Measurements from ENCODE around the gene HSPA4L.

Gene HSPA4L

DNA sequence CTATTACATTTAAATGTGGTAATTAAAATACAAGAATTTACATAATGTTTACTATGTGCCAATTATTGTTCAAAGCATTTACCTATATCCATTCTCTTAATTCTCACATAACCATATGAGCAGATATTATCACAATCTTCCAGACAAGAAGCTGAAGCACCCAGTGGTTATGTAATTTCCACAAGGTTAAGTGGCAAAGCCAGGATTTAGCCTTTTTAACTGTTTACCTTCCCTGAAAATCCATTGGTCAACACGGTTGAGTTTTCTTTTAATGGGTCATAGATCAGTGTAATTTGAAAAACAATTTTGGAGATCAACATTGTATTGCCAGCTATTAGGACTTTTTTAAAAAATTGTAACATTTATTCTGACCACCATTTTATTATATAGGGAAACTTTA is 11.4 kb downstream of the HSPA4L start:
- no peak for TF ChIP-seq GLIS3 (CRISPR knock-in tag; IDR thresholded peaks at IDR 0.05)
- no peak for TF ChIP-seq POU6F1 (CRISPR knock-in tag; IDR thresholded peaks at IDR 0.05; ENCODE audit: borderline replicate concordance, low read depth)
- no peak for TF ChIP-seq PPARA (CRISPR knock-in tag; IDR thresholded peaks at IDR 0.05; ENCODE audit: borderline replicate concordance)
- TF ChIP-seq, protein P1, sequence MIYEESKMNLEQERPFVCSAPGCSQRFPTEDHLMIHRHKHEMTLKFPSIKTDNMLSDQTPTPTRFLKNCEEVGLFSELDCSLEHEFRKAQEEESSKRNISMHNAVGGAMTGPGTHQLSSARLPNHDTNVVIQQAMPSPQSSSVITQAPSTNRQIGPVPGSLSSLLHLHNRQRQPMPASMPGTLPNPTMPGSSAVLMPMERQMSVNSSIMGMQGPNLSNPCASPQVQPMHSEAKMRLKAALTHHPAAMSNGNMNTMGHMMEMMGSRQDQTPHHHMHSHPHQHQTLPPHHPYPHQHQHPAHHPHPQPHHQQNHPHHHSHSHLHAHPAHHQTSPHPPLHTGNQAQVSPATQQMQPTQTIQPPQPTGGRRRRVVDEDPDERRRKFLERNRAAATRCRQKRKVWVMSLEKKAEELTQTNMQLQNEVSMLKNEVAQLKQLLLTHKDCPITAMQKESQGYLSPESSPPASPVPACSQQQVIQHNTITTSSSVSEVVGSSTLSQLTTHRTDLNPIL (CRISPR knock-in tag; IDR thresholded peaks at IDR 0.05; ENCODE audit: low read depth), result no peak
- no peak for TF ChIP-seq CSDC2 (CRISPR knock-in tag; IDR thresholded peaks at IDR 0.05)
- TF ChIP-seq ZNF8 (CRISPR knock-in tag; IDR thresholded peaks at IDR 0.05), result no peak
- TF ChIP-seq BACH2 (CRISPR knock-in tag; IDR thresholded peaks at IDR 0.05; ENCODE audit: borderline replicate concordance), result no peak
- TF ChIP-seq RARB (CRISPR knock-in tag; IDR thresholded peaks at IDR 0.05), result no peak
- no peak for TF ChIP-seq ARNTL (CRISPR knock-in tag; IDR thresholded peaks at IDR 0.05; ENCODE audit: borderline replicate concordance, low read depth)
- no peak for TF ChIP-seq TCF4 (CRISPR knock-in tag; IDR thresholded peaks at IDR 0.05; ENCODE audit: borderline replicate concordance)
- TF ChIP-seq CSRNP3 (CRISPR knock-in tag; IDR thresholded peaks at IDR 0.05), result no peak
- TF ChIP-seq ZFP30 (CRISPR knock-in tag; IDR thresholded peaks at IDR 0.05), result no peak
- TF ChIP-seq ESRRG (CRISPR knock-in tag; IDR thresholded peaks at IDR 0.05), result no peak
- TF ChIP-seq, protein P2, sequence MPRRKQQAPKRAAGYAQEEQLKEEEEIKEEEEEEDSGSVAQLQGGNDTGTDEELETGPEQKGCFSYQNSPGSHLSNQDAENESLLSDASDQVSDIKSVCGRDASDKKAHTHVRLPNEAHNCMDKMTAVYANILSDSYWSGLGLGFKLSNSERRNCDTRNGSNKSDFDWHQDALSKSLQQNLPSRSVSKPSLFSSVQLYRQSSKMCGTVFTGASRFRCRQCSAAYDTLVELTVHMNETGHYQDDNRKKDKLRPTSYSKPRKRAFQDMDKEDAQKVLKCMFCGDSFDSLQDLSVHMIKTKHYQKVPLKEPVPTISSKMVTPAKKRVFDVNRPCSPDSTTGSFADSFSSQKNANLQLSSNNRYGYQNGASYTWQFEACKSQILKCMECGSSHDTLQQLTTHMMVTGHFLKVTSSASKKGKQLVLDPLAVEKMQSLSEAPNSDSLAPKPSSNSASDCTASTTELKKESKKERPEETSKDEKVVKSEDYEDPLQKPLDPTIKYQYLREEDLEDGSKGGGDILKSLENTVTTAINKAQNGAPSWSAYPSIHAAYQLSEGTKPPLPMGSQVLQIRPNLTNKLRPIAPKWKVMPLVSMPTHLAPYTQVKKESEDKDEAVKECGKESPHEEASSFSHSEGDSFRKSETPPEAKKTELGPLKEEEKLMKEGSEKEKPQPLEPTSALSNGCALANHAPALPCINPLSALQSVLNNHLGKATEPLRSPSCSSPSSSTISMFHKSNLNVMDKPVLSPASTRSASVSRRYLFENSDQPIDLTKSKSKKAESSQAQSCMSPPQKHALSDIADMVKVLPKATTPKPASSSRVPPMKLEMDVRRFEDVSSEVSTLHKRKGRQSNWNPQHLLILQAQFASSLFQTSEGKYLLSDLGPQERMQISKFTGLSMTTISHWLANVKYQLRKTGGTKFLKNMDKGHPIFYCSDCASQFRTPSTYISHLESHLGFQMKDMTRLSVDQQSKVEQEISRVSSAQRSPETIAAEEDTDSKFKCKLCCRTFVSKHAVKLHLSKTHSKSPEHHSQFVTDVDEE (CRISPR knock-in tag; IDR thresholded peaks at IDR 0.05), result no peak
- no peak for TF ChIP-seq ZNF70 (CRISPR knock-in tag; IDR thresholded peaks at IDR 0.05)
- TF ChIP-seq TOX (CRISPR knock-in tag; IDR thresholded peaks at IDR 0.05; ENCODE audit: borderline replicate concordance), result no peak
- no peak for TF ChIP-seq ZFP3 (CRISPR knock-in tag; IDR thresholded peaks at IDR 0.05)
- no peak for TF ChIP-seq ISL1 (CRISPR knock-in tag; IDR thresholded peaks at IDR 0.05)
- TF ChIP-seq ZNF565 (CRISPR knock-in tag; conservative IDR thresholded peaks at IDR 0.05; ENCODE audit: low read depth), result no peak
- no peak for TF ChIP-seq SNAI2 (CRISPR knock-in tag; IDR thresholded peaks at IDR 0.05)
- no peak for ATAC-seq

GRCh38 chr4:127799711-127800110 is 17.6 kb downstream of the HSPA4L start:
- TF ChIP-seq ZFP30 (CRISPR knock-in tag; IDR thresholded peaks at IDR 0.05), result no peak
- no peak for TF ChIP-seq ZC3H10 (CRISPR knock-in tag; IDR thresholded peaks at IDR 0.05)
- no peak for TF ChIP-seq CSRNP3 (CRISPR knock-in tag; IDR thresholded peaks at IDR 0.05)
- no peak for ATAC-seq

- ATAC-seq, result peak; percentile 70
- TF ChIP-seq, protein P2 (CRISPR knock-in tag; IDR thresholded peaks at IDR 0.05), result no peak
- TF ChIP-seq, protein P1 (CRISPR knock-in tag; IDR thresholded peaks at IDR 0.05; ENCODE audit: low read depth), result no peak
- TF ChIP-seq ZFP30 (CRISPR knock-in tag; IDR thresholded peaks at IDR 0.05) (no peak), GLIS3 (CRISPR knock-in tag; IDR thresholded peaks at IDR 0.05) (no peak), TOX (CRISPR knock-in tag; IDR thresholded peaks at IDR 0.05; ENCODE audit: borderline replicate concordance) (no peak), RARB (CRISPR knock-in tag; IDR thresholded peaks at IDR 0.05) (no peak), POU6F1 (CRISPR knock-in tag; IDR thresholded peaks at IDR 0.05; ENCODE audit: borderline replicate concordance, low read depth) (no peak), TCF4 (CRISPR knock-in tag; IDR thresholded peaks at IDR 0.05; ENCODE audit: borderline replicate concordance) (no peak)
Observed at GRCh38 chr4:127809173-127809800, 27.2 kb downstream of the HSPA4L start.

Data from SK-N-SH treated with all-trans-retinoic acid at 6 μM for 48 hours (cell line).